Daoy (cell line): Measurements from ENCODE around the gene CHKB. TPM values are rescaled to one million over a fixed set of nuclear protein-coding genes. Genes with fewer than 3 reads are reported as not detected.
"Not testable (repeated sequence)": the region's sequence is repeated elsewhere in the genome, so short reads cannot be mapped to it uniquely, and the experiment has no call there.

Experiments
- DNase-seq: peaks from one replicate; pipeline ENCODE4 v3.0.0-alpha.2; 2015; ENCODE audit warnings: low read depth
- total RNA-seq: library from RNA; depleted of rRNA; stranded (reverse); fragments of >200 nt; shearing (Covaris generic); gene quantifications from 2 replicates; pipeline ENCODE4 v1.2.3, GENCODE V29; 2014

The CHKB gene
- total RNA-seq, 1 experiment from 2014 or later = 18.3 TPM

- no peak for DNase-seq
Observed at GRCh38 chr22:50612528-50613221, 30.0 kb upstream of the CHKB start.

GRCh38 chr22:50612168-50612527 lies 29.5 kb upstream of the CHKB start:
- DNase-seq = no peak

GRCh38 chr22:50611341-50612060 lies 28.9 kb upstream of the CHKB start:
- no peak for DNase-seq

GRCh38 chr22:50610581-50610980 lies 27.9 kb upstream of the CHKB start:
- DNase-seq = no peak

GRCh38 chr22:50610041-50610451 lies 27.4 kb upstream of the CHKB start:
- DNase-seq = peak; percentile 45

- no peak for DNase-seq
Observed at GRCh38 chr22:50609599-50609998, 26.9 kb upstream of the CHKB start.

GRCh38 chr22:50608996-50609395 lies 26.3 kb upstream of the CHKB start:
- DNase-seq = no peak

- DNase-seq = not testable (repeated sequence)
Observed at GRCh38 chr22:50608058-50608840, 25.6 kb upstream of the CHKB start.

GRCh38 chr22:50607659-50608020 lies 25.0 kb upstream of the CHKB start:
- no peak for DNase-seq

GRCh38 chr22:50606946-50607658 lies 24.5 kb upstream of the CHKB start:
- DNase-seq = no peak

GRCh38 chr22:50606165-50606945 lies 23.7 kb upstream of the CHKB start:
- no peak for DNase-seq

GRCh38 chr22:50605613-50606074 lies 23.0 kb upstream of the CHKB start:
- DNase-seq = no peak

GRCh38 chr22:50605002-50605612 lies 22.5 kb upstream of the CHKB start:
- DNase-seq = no peak

GRCh38 chr22:50604256-50605001 lies 21.8 kb upstream of the CHKB start:
- no peak for DNase-seq

GRCh38 chr22:50603511-50604255 lies 21.0 kb upstream of the CHKB start:
- DNase-seq = no peak

GRCh38 chr22:50602338-50602700 lies 19.7 kb upstream of the CHKB start:
- no peak for DNase-seq

GRCh38 chr22:50601669-50602337 lies 19.2 kb upstream of the CHKB start:
- no peak for DNase-seq

GRCh38 chr22:50600967-50601668 lies 18.5 kb upstream of the CHKB start:
- DNase-seq = no peak
